Keratinocyte (primary cell): ENCODE data around the gene VPS13C. TPM values are rescaled to one million over a fixed set of nuclear protein-coding genes. Genes with fewer than 3 reads are reported as not detected.

Experiments used
- DNase-seq: peaks from one replicate; pipeline ENCODE4 v3.0.0-alpha.2; 2011; ENCODE audit warnings: low read depth, missing footprints, low spot score
- FAIRE-seq: peaks from 2 replicates; lab custom pipeline; 2011; peaks lifted over from hg19 to GRCh38; lab: Jason Lieb, UNC
- H2AFZ ChIP-seq: 2 replicates; pipeline ENCODE4 v1.6.0; 2012; ENCODE audit warnings: low read length, control low read depth, inconsistent platforms; ENCODE audit not compliant: control insufficient read depth
- H3K27ac ChIP-seq: 2 replicates; pipeline ENCODE4 v1.5.1; 2011; ENCODE audit warnings: low read length; ENCODE audit not compliant: control insufficient read depth, insufficient read depth
- H3K27me3 ChIP-seq: 3 replicates; pipeline ENCODE4 v1.6.0; 2011; ENCODE audit warnings: low read length; ENCODE audit not compliant: control insufficient read depth, insufficient read depth; ENCODE audit errors: extremely low read depth
- H3K36me3 ChIP-seq, 2 experiments: 2 replicates in 1 of 2; 3 replicates in 1 of 2; pipeline ENCODE4 v1.5.1; 2011; ENCODE audit warnings: low read length in 2 of 2, mild to moderate bottlenecking in 1 of 2; ENCODE audit not compliant: control insufficient read depth in 2 of 2, insufficient read depth in 2 of 2; ENCODE audit errors: extremely low read depth in 1 of 2
- H3K4me1 ChIP-seq: 3 replicates; pipeline ENCODE4 v1.5.1; 2011; ENCODE audit warnings: low read length; ENCODE audit not compliant: control insufficient read depth, insufficient read depth; ENCODE audit errors: extremely low read depth
- H3K4me2 ChIP-seq: 3 replicates; pipeline ENCODE4 v1.6.0; 2011; ENCODE audit warnings: low read depth, low read length; ENCODE audit not compliant: control insufficient read depth, insufficient read depth; ENCODE audit errors: extremely low read depth
- H3K4me3 ChIP-seq, 3 experiments: fragments of 200-600 bp in 1 of 3; sonication (generic) in 1 of 3; 2 replicates in 2 of 3; 3 replicates in 1 of 3; pipeline ENCODE4 v1.5.1; 2011 to 2016; ENCODE audit warnings: low read length in 3 of 3, mild to moderate bottlenecking in 3 of 3, control low read depth in 2 of 3, inconsistent platforms in 1 of 3, low read depth in 1 of 3, mixed read lengths in 1 of 3, mixed run types in 1 of 3, moderate library complexity in 1 of 3; ENCODE audit not compliant: control insufficient read depth in 2 of 3, insufficient read depth in 2 of 3; ENCODE audit errors: extremely low read depth in 1 of 3
- H3K79me2 ChIP-seq: 2 replicates; pipeline ENCODE4 v1.6.0; 2012; ENCODE audit warnings: low read length; ENCODE audit not compliant: control insufficient read depth, insufficient read depth
- H3K9ac ChIP-seq: 3 replicates; pipeline ENCODE4 v1.6.0; 2011; ENCODE audit warnings: low read length; ENCODE audit not compliant: control insufficient read depth, insufficient read depth; ENCODE audit errors: extremely low read depth
- H3K9me1 ChIP-seq: 3 replicates; pipeline ENCODE4 v1.6.0; 2011; ENCODE audit warnings: low read length; ENCODE audit not compliant: control insufficient read depth, insufficient read depth; ENCODE audit errors: extremely low read depth
- H3K9me3 ChIP-seq: 2 replicates; pipeline ENCODE4 v1.5.1; 2012; ENCODE audit warnings: low read depth, low read length; ENCODE audit not compliant: control insufficient read depth
- H4K20me1 ChIP-seq: 3 replicates; pipeline ENCODE4 v1.6.0; 2011; ENCODE audit warnings: low read length; ENCODE audit not compliant: control insufficient read depth, insufficient read depth; ENCODE audit errors: extremely low read depth
- EZH2 ChIP-seq: IDR thresholded peaks from one replicate; pipeline ENCODE4 v1.6.1; 2012; ENCODE audit warnings: inconsistent platforms, mild to moderate bottlenecking, low read length, moderate library complexity
- dilution Hi-C: fragments of 300-500 bp; cut with MboI; formaldehyde crosslinking; loops from one replicate; pipeline ENCODE4 v1.7.0; 2020; ENCODE audit warnings: low sequenced_read_pairs; ENCODE audit not compliant: extremely low pct_ligation_motif_present
- polyA plus RNA-seq, 5 experiments: library from polyadenylated mRNA; depleted of rRNA in 3 of 5; stranded (reverse) in 3 of 5; stranded (forward) in 1 of 5; unstranded in 1 of 5; fragments of >200 nt; gene quantifications; 1 replicate in 1 of 5; 2 replicates in 3 of 5; 3 replicates in 1 of 5; pipeline versions ENCODE4 v1.2.1 to v1.2.3, GENCODE V29; 2011 to 2012; ENCODE audit warnings: missing spikeins in 2 of 5, low read depth in 1 of 5, low replicate concordance in 1 of 5
- TF ChIP-seq, protein P1 (sequence below), 3 experiments: IDR thresholded peaks in 1 of 3; conservative IDR thresholded peaks in 1 of 3; optimal IDR thresholded peaks in 1 of 3; 2 replicates in 2 of 3; 3 replicates in 1 of 3; pipeline versions ENCODE3 to v1.5.1; 2011; ENCODE audit warnings: low read length in 3 of 3, mild to moderate bottlenecking in 3 of 3, moderate library complexity in 2 of 3, control low read depth in 1 of 3, inconsistent platforms in 1 of 3; ENCODE audit not compliant: insufficient read depth in 2 of 3; ENCODE audit errors: extremely low read depth in 1 of 3

VPS13C gene
- polyA plus RNA-seq, 1 donor (not counting 4 experiments of a cell fraction or from before 2014, with no cell fraction given) = 13.5 TPM

DNA sequence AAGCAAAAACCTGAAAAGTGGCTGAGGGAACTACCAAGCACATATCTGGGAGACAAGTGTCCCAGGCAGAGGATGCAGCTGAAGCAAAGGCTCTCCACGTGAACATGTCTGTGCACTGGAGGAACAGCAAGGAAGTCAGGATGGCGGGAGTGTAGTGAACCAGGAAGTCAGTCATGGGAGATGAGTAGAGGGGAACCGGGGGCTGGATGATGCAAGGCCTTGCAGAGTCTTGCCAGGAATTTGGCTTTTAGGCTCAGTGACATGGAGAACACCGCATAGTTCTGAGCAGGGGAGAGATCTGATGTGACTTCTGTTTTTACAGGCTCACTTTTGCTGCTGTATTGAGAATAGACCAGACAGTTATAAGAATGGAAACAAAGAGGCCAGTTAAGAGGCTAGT, 25.5 kb upstream of the VPS13C start:
- dilution Hi-C loops = no loop called here
- no peak overlapping the region for H3K4me2 ChIP-seq
- no peaks in the 10 kb centered on the region for H4K20me1 ChIP-seq
- no peaks in the 10 kb centered on the region for H3K27me3 ChIP-seq
- H3K4me1 ChIP-seq = no peaks in the 10 kb centered on the region
- no peaks in the 10 kb centered on the region for H3K36me3 ChIP-seq
- DNase-seq (no peak), FAIRE-seq (no peak)
- no peak overlapping the region for H2AFZ ChIP-seq
- no peak overlapping the region for H3K9ac ChIP-seq
- H3K27ac ChIP-seq = no peak overlapping the region
- no peak overlapping the region for H3K4me3 ChIP-seq
- no peaks in the 10 kb centered on the region for H3K9me1 ChIP-seq
- no peaks in the 10 kb centered on the region for H3K9me3 ChIP-seq
- H3K79me2 ChIP-seq = no peaks in the 10 kb centered on the region
- no peak for TF ChIP-seq EZH2
- TF ChIP-seq, protein P1, sequence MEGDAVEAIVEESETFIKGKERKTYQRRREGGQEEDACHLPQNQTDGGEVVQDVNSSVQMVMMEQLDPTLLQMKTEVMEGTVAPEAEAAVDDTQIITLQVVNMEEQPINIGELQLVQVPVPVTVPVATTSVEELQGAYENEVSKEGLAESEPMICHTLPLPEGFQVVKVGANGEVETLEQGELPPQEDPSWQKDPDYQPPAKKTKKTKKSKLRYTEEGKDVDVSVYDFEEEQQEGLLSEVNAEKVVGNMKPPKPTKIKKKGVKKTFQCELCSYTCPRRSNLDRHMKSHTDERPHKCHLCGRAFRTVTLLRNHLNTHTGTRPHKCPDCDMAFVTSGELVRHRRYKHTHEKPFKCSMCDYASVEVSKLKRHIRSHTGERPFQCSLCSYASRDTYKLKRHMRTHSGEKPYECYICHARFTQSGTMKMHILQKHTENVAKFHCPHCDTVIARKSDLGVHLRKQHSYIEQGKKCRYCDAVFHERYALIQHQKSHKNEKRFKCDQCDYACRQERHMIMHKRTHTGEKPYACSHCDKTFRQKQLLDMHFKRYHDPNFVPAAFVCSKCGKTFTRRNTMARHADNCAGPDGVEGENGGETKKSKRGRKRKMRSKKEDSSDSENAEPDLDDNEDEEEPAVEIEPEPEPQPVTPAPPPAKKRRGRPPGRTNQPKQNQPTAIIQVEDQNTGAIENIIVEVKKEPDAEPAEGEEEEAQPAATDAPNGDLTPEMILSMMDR (optimal IDR thresholded peaks at IDR 0.05 in 1 of 3, IDR thresholded peaks at IDR 0.05 in 1 of 3, conservative IDR thresholded peaks at IDR 0.05 in 1 of 3; ENCODE audit: extremely low read depth in 1 of 3, insufficient read depth in 2 of 3, low read length in 3 of 3) = no peak

GRCh38 chr15:62083194-62084154, 23.2 kb upstream of the VPS13C start:
- Histone ChIP-seq H3K4me3 (no peak overlapping the region), H3K9ac (no peak overlapping the region), H3K79me2 (no peaks in the 10 kb centered on the region), H3K27ac (no peak overlapping the region), H3K9me3 (no peaks in the 10 kb centered on the region), H3K27me3 (no peaks in the 10 kb centered on the region), H3K4me2 (no peak overlapping the region), H2AFZ (no peak overlapping the region), H3K36me3 (no peaks in the 10 kb centered on the region), H3K4me1 (no peaks in the 10 kb centered on the region), H4K20me1 (no peaks in the 10 kb centered on the region), H3K9me1 (no peaks in the 10 kb centered on the region)
- dilution Hi-C loops = no loop called here
- FAIRE-seq = no peak
- DNase-seq = no peak
- no peak for TF ChIP-seq EZH2
- TF ChIP-seq, protein P1 (optimal IDR thresholded peaks at IDR 0.05 in 1 of 3, IDR thresholded peaks at IDR 0.05 in 1 of 3, conservative IDR thresholded peaks at IDR 0.05 in 1 of 3; ENCODE audit: extremely low read depth in 1 of 3, insufficient read depth in 2 of 3, low read length in 3 of 3) = no peak
